Lower leg skin (tissue), 4 donors: ENCODE results near the gene XPNPEP2. TPM values are rescaled to one million over a fixed set of nuclear protein-coding genes. Genes with fewer than 3 reads are reported as not detected.

ENCODE experiments used
- DNase-seq, 2 donors: peaks; one replicate each; pipeline ENCODE4 v3.0.0-alpha.2; 2019; ENCODE audit warnings: low spot score in 2 of 2
- H3K4me3 ChIP-seq: fragments of 200-600 bp; sonication (generic); 2 replicates; pipeline ENCODE4 v1.5.1; 2017; ENCODE audit warnings: mild to moderate bottlenecking, low read depth; ENCODE audit not compliant: poor library complexity, severe bottlenecking
- CTCF ChIP-seq, 3 donors: fragments of 450-650 bp; IDR thresholded peaks; one replicate each; pipeline ENCODE4 v1.5.1; 2016; ENCODE audit warnings: antibody characterized with exemption in 3 of 3, mild to moderate bottlenecking in 3 of 3, moderate library complexity in 2 of 3
- POLR2A ChIP-seq, 2 donors: fragments of 450-650 bp; IDR thresholded peaks; one replicate each; pipeline ENCODE4 v1.6.1; 2016 to 2017; ENCODE audit warnings: antibody characterized with exemption in 2 of 2, mild to moderate bottlenecking in 1 of 2, moderate library complexity in 1 of 2
- WGBS, 2 donors: methylation state at CpG; one replicate each; pipeline ENCODE4 v1.1.5; 2018; 5-methylcytosine and 5-hydroxymethylcytosine counted together
- intact Hi-C: fragments of 100-400 bp; cut with DNase I; formaldehyde crosslinking; loops from one replicate; pipeline ENCODE4 v1.15.0; 2023; ENCODE audit warnings: low total_unique reads
- total RNA-seq, 4 donors: library from RNA; depleted of rRNA; stranded (reverse); fragments of >200 nt; gene quantifications; one replicate each; pipeline ENCODE4 v1.1.0, GENCODE V29; 2016

Gene XPNPEP2
- total RNA-seq, 4 donors from 2014 or later, result 1.3 to 5.0 (median 2.2) TPM

- no peak for TF ChIP-seq CTCF (IDR thresholded peaks at IDR 0.05)
- WGBS, 2 donors, result 78 to 100% methylated on average over 2 of the region's 2 CpGs
- intact Hi-C loops, result no loop called here
- DNase-seq, result peak in 1 of 2 donors; percentile 32
- H3K4me3 ChIP-seq, result no peak overlapping the region
Measured at GRCh38 chrX:129719268-129719667, 19.5 kb upstream of the XPNPEP2 start.

- H3K4me3 ChIP-seq, result no peak overlapping the region
- DNase-seq, result peak in 1 of 2 donors; percentile 56
- intact Hi-C loops, result loop anchor here (10.0 kb wide), 2 partner anchors 85 to 115 kb away; no protein-coding TSS in a partner anchor
- 48 to 67% methylated on average over 11 of the region's 11 CpGs for WGBS, 2 donors
- TF ChIP-seq POLR2A (IDR thresholded peaks at IDR 0.05), result no peak
- no peak for TF ChIP-seq CTCF (IDR thresholded peaks at IDR 0.05)
Measured at GRCh38 chrX:129719931-129720530, 18.7 kb upstream of the XPNPEP2 start.

- no peak overlapping the region for H3K4me3 ChIP-seq
- DNase-seq, result peak in 1 of 2 donors; percentile 50
- TF ChIP-seq POLR2A (IDR thresholded peaks at IDR 0.05), result no peak
- no peak for TF ChIP-seq CTCF (IDR thresholded peaks at IDR 0.05)
- WGBS, 2 donors, result 93 to 95% methylated on average over 6 of the region's 6 CpGs
- intact Hi-C loops, result loop anchor here (10.0 kb wide), 2 partner anchors 86 to 116 kb away; no protein-coding TSS in a partner anchor
Measured at GRCh38 chrX:129720741-129721140, 18.0 kb upstream of the XPNPEP2 start.

GRCh38 chrX:129721414-129721813, 17.4 kb upstream of the XPNPEP2 start:
- WGBS, 2 donors, result 84 to 92% methylated on average over 2 of the region's 2 CpGs
- TF ChIP-seq POLR2A (IDR thresholded peaks at IDR 0.05), result no peak
- TF ChIP-seq CTCF (IDR thresholded peaks at IDR 0.05), result no peak
- no peak for DNase-seq
- no peak overlapping the region for H3K4me3 ChIP-seq
- intact Hi-C loops, result loop anchor here (10.0 kb wide), 2 partner anchors 87 to 117 kb away; no protein-coding TSS in a partner anchor

GRCh38 chrX:129721870-129722269, 16.9 kb upstream of the XPNPEP2 start:
- no peak overlapping the region for H3K4me3 ChIP-seq
- no peak for DNase-seq
- intact Hi-C loops, result loop anchor here (10.0 kb wide), 2 partner anchors 87 to 117 kb away; no protein-coding TSS in a partner anchor
- TF ChIP-seq POLR2A (IDR thresholded peaks at IDR 0.05) (no peak), CTCF (IDR thresholded peaks at IDR 0.05) (no peak)
- 73 to 77% methylated on average over 4 of the region's 4 CpGs for WGBS, 2 donors
